Right atrium auricular region (tissue), 2 donors: Measurements from ENCODE around the gene NQO2. TPM values are rescaled to one million over a fixed set of nuclear protein-coding genes. Genes with fewer than 3 reads are reported as not detected.
A peak's percentile ranks its signal among the peaks of the same experiment; 100 is the strongest.
"Not testable (repeated sequence)": the region's sequence is repeated elsewhere in the genome, so short reads cannot be mapped to it uniquely, and the experiment has no call there.

Source experiments
- DNase-seq: peaks from one replicate; pipeline ENCODE4 v3.0.0-alpha.2; 2019; ENCODE audit warnings: low spot score
- H3K27ac ChIP-seq, 2 donors: fragments of 200-600 bp; sonication (generic); 1 replicate in 1 of 2; 2 replicates in 1 of 2; pipeline ENCODE4 v1.5.1; 2016 to 2019
- H3K27me3 ChIP-seq, 2 donors: fragments of 200-600 bp; sonication (generic); one replicate each; pipeline versions ENCODE4 v1.5.1 to v1.6.0; 2017 to 2019
- H3K36me3 ChIP-seq: fragments of 200-600 bp; sonication (generic); one replicate; pipeline ENCODE4 v1.5.1; 2016
- H3K4me1 ChIP-seq, 2 donors: fragments of 200-600 bp; sonication (generic); one replicate each; pipeline versions ENCODE4 v1.5.1 to v1.6.0; 2017 to 2019
- H3K4me3 ChIP-seq, 2 donors: fragments of 200-600 bp; sonication (generic); 1 replicate in 1 of 2; 2 replicates in 1 of 2; pipeline ENCODE4 v1.5.1; 2017 to 2019; ENCODE audit warnings: mild to moderate bottlenecking in 1 of 2, moderate library complexity in 1 of 2
- H3K9me3 ChIP-seq, 2 donors: fragments of 200-600 bp; sonication (generic); one replicate each; pipeline ENCODE4 v1.5.1; 2019
- CTCF ChIP-seq, 2 donors: fragments of 200-600 bp; sonication (generic); IDR thresholded peaks; one replicate each; pipeline ENCODE4 v1.5.1; 2019; ENCODE audit warnings: antibody characterized with exemption in 2 of 2
- total RNA-seq, 2 donors: library from RNA; depleted of rRNA; stranded (reverse); fragments of >200 nt; gene quantifications; one replicate each; pipeline ENCODE4 v1.1.0, GENCODE V29; 2016

NQO2 gene
- total RNA-seq, 2 donors from 2014 or later: 37.6 to 68.1 TPM

- Histone ChIP-seq H3K36me3 (peaks cover 25% of the 10 kb centered on the region), H3K9me3 (no peaks in the 10 kb centered on the region), H3K4me1 (peaks cover 0 to 32% of the 10 kb centered on the region in 2 donors), H3K27ac (peak overlapping the region; percentile 3 to 55), H3K4me3 (no peak overlapping the region), H3K27me3 (no peaks in the 10 kb centered on the region)
- no peak for DNase-seq
- peak in 1 of 2 donors; percentile 65 for TF ChIP-seq CTCF (IDR thresholded peaks at IDR 0.05)
These were observed 2.1 kb downstream of the NQO2 start for GRCh38 chr6:3001773-3002293.

- H3K4me3 ChIP-seq, H3K27me3 ChIP-seq, H3K27ac ChIP-seq, H3K9me3 ChIP-seq: not testable (repeated sequence)
- peak; percentile 28 for DNase-seq
- H3K4me1 ChIP-seq: peaks cover 0 to 32% of the 10 kb centered on the region in 2 donors
- H3K36me3 ChIP-seq: peaks cover 33% of the 10 kb centered on the region
These were observed 3.5 kb downstream of the NQO2 start for GRCh38 chr6:3003226-3003625.

GRCh38 chr6:3005077-3005476 is 5.4 kb downstream of the NQO2 start:
- Histone ChIP-seq H3K27ac (no peak overlapping the region), H3K4me1 (peaks cover 0 to 21% of the 10 kb centered on the region in 2 donors), H3K4me3 (no peak overlapping the region), H3K36me3 (peaks cover 46% of the 10 kb centered on the region), H3K9me3 (no peaks in the 10 kb centered on the region), H3K27me3 (no peaks in the 10 kb centered on the region)
- no peak for TF ChIP-seq CTCF (IDR thresholded peaks at IDR 0.05)
- DNase-seq: peak; percentile 30

GRCh38 chr6:3005874-3006273 is 6.2 kb downstream of the NQO2 start:
- no peaks in the 10 kb centered on the region for H3K27me3 ChIP-seq
- peaks cover 54% of the 10 kb centered on the region for H3K36me3 ChIP-seq
- peak; percentile 38 for DNase-seq
- no peak overlapping the region for H3K4me3 ChIP-seq
- no peak overlapping the region for H3K27ac ChIP-seq
- H3K4me1 ChIP-seq: peaks cover 0 to 13% of the 10 kb centered on the region in 2 donors
- peaks cover 0 to 2% of the 10 kb centered on the region in 2 donors for H3K9me3 ChIP-seq
- no peak for TF ChIP-seq CTCF (IDR thresholded peaks at IDR 0.05)

- H3K9me3 ChIP-seq: peaks cover 0 to 8% of the 10 kb centered on the region in 2 donors
- TF ChIP-seq CTCF (IDR thresholded peaks at IDR 0.05): no peak
- no peak overlapping the region for H3K4me3 ChIP-seq
- no peak overlapping the region for H3K27ac ChIP-seq
- H3K27me3 ChIP-seq: no peaks in the 10 kb centered on the region
- H3K4me1 ChIP-seq: peaks cover 0 to 9% of the 10 kb centered on the region in 2 donors
- peak; percentile 34 for DNase-seq
- H3K36me3 ChIP-seq: peaks cover 60% of the 10 kb centered on the region
These were observed 6.8 kb downstream of the NQO2 start for GRCh38 chr6:3006476-3006875.

- peak; percentile 13 for DNase-seq
- no peaks in the 10 kb centered on the region for H3K27me3 ChIP-seq
- peaks cover 0 to 17% of the 10 kb centered on the region in 2 donors for H3K9me3 ChIP-seq
- no peak overlapping the region for H3K4me3 ChIP-seq
- no peak overlapping the region for H3K27ac ChIP-seq
- H3K36me3 ChIP-seq: peaks cover 71% of the 10 kb centered on the region
- H3K4me1 ChIP-seq: no peaks in the 10 kb centered on the region
- no peak for TF ChIP-seq CTCF (IDR thresholded peaks at IDR 0.05)
These were observed 7.9 kb downstream of the NQO2 start for GRCh38 chr6:3007571-3007970.

- H3K27ac ChIP-seq, H3K4me1 ChIP-seq, H3K4me3 ChIP-seq, H3K27me3 ChIP-seq: not testable (repeated sequence)
- peak; percentile 7 for DNase-seq
- Histone ChIP-seq H3K9me3 (peaks cover 0 to 17% of the 10 kb centered on the region in 2 donors), H3K36me3 (peaks cover 80% of the 10 kb centered on the region)
These were observed 9.1 kb downstream of the NQO2 start for GRCh38 chr6:3008712-3009265.
